ENCODE data around the gene DCAF12.

DNA sequence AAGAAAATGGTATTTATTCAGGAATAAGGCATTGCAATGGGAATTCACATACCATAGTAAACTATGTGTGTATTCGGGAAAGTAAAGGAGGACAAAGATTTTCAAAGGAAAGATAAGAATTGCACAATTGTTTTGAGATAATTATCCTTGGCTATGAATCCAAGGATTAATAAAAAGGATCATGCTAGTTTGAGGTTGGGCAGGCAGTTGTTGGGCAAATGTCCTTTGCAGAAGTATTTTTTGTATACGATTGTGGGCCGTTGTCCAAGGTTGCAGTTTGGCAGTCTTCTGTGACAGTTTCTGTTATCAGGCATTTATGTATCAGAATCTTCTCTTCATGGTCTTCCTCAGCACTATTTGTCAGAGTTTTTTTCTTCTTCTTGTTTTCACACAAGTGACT, 67.2 kb downstream of the DCAF12 start:
- TF ChIP-seq TEAD4 (IDR thresholded peaks at IDR 0.05; ENCODE audit: borderline replicate concordance, insufficient read depth) (no peak), EZH2phosphoT487 (IDR thresholded peaks at IDR 0.05; ENCODE audit: borderline replicate concordance, low read depth) (no peak), SMC3 (IDR thresholded peaks at IDR 0.05; ENCODE audit: low read depth, low read length) (no peak)
- TF ChIP-seq, protein P1, sequence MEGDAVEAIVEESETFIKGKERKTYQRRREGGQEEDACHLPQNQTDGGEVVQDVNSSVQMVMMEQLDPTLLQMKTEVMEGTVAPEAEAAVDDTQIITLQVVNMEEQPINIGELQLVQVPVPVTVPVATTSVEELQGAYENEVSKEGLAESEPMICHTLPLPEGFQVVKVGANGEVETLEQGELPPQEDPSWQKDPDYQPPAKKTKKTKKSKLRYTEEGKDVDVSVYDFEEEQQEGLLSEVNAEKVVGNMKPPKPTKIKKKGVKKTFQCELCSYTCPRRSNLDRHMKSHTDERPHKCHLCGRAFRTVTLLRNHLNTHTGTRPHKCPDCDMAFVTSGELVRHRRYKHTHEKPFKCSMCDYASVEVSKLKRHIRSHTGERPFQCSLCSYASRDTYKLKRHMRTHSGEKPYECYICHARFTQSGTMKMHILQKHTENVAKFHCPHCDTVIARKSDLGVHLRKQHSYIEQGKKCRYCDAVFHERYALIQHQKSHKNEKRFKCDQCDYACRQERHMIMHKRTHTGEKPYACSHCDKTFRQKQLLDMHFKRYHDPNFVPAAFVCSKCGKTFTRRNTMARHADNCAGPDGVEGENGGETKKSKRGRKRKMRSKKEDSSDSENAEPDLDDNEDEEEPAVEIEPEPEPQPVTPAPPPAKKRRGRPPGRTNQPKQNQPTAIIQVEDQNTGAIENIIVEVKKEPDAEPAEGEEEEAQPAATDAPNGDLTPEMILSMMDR (IDR thresholded peaks at IDR 0.05) = no peak

Measured in SK-N-SH (cell line).